ENCODE results near the gene SIRT4.
"Not testable (repeated sequence)": the region's sequence is repeated elsewhere in the genome, so short reads cannot be mapped to it uniquely, and the experiment has no call there.

SIRT4 gene, protein sequence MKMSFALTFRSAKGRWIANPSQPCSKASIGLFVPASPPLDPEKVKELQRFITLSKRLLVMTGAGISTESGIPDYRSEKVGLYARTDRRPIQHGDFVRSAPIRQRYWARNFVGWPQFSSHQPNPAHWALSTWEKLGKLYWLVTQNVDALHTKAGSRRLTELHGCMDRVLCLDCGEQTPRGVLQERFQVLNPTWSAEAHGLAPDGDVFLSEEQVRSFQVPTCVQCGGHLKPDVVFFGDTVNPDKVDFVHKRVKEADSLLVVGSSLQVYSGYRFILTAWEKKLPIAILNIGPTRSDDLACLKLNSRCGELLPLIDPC

DNA sequence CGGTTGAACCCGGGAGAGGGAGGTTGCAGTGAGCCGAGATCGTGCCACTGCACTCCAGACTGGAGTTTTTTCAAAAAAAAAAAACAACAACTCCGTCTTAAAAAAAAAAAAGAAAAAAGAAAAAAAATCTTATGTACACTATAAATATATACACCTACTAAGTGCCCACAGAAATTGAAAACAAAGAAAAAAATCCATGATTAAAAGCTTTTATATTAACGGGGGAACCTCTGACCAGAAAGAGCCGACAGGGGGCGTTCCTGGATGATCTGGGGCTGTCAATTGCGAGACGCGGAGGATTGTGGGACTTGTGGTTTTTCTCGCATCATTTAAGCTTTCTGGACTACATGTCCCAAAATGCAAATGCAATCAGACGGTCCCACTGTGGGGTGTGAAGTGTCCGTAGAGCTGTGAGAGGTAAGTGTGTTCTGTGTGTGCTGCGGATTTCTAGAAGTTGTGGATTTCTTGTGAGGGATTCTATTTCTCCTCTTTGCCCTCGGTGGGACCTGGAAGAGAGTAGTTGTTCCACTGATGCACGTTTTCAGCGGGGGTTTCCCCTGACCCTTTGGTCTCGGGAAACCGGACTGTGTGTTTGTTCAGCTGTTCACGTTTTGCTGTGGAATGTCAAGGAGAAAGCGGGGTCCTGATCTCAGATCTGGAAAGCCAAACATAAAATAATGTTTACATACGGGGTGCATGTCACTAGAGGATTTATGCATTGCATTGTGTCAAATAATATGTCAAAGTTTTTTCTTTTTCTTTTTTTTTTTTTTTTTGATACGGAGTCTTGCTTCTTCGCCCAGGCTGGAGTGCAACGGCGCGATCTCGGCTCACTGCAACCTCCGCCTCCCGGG, at the start of gene SIRT4:
SIRT4 (plus strand) TSS at position 360 of the 854 bp plus-strand sequence. CDS start 1,241 bp downstream, outside the sequence.
- DNase-seq (ENCODE audit: low read depth): peak; percentile 89

DNA sequence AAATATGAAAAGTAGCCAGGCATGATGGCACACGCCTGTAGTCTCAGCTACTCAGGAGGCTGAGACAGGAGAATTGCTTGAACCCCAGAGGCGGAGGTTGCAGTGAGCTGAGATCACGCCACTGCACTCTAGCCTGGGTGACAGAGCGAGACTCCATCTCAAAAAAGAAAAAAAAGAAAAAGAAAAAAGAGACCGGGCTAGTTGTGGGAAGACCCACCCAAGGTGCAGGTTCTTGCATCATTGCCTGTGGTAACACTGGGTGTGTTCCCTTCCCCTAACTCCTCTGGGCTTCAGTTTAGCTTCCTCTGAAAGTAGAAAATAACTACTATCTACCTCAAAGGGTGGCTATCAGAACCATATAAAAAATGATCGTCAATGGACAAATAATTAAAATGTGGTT, 48.8 kb upstream of the SIRT4 start:
- DNase-seq (ENCODE audit: low read depth): not testable (repeated sequence)

DNA sequence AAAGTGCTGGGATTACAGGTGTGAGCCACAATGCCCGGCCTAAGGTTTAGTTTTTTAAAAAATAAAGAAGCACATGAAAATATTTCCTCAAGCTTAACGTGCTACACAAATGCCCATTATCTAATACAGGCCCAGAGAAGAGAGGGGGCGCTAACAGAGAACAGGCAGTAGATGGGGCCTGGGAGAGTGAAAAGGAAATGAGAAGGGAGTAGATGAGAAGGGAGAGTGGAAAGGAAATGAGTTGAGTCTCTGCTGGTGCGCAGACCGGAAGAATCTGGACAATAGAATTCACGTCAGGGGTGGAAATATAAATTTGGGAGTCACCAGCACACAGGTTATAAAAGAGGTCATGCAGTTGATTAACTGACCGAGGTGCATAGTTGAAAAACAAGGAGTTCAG, 47.3 kb upstream of the SIRT4 start:
- no peak for DNase-seq (ENCODE audit: low read depth)

DNA sequence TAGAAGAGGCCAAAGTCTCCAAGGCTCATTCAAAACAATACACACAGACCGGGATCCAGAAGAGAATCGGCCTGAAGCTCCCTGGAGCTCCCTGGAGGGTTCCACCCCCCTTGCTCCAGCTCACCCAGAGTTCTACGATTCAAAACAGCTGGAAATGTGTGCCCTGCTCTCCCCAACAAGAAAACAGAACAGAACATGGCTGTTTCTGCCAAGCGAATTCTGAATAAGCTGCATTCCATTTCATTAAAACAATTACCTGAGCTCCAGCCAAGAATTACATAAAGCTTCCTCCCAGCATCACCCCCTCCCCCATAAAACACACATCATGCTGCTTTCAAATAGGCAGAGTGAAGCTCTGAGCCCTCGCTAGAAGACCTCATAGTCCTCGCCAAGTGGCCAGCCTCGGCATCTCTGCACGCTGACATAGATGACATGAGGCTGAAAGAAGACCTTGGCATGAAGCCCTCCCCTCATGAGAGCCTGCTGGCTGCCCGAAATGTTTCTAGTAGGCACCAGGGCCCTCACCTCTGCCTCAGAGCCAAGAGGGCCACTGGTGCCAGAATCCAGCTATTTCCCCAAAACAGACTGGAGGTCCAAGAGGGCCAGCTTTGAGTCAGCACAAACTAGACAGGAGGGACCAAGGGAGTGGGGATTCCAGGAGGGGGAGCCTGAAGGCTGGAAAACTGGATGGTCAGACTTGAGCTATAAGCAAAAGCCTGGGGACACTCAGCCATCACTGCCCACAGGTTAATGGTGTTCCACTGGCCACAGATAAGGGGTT, 44.9 kb upstream of the SIRT4 start:
- peak; percentile 97 for DNase-seq (ENCODE audit: low read depth)

DNA sequence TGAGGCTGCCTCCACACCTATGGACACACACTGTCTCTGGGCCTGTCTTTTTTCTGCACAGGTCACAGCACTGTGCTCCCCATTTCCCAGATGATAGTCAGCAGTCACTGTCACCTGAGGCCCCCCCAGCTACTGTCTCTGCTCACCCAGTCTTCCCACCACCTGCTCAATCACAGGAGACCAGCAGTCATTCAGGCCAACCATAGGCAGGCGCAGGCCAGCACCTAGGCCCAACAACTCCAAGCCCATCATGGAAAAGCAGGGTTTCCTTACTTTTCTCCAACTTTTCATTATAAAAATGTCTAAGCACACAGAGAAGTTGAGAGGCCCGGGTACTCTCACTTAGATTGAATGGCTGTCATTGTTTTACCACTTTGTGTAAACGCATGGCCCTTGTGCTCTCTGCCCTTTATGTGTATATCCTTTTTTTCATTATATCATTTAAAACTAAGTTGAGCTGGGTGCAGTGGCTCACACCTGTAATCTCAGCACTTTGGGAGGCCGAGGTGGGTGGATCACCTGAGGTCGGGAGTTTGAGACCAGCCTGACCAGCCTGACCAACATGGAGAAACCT, 43.7 kb upstream of the SIRT4 start:
- no peak for DNase-seq (ENCODE audit: low read depth)

DNA sequence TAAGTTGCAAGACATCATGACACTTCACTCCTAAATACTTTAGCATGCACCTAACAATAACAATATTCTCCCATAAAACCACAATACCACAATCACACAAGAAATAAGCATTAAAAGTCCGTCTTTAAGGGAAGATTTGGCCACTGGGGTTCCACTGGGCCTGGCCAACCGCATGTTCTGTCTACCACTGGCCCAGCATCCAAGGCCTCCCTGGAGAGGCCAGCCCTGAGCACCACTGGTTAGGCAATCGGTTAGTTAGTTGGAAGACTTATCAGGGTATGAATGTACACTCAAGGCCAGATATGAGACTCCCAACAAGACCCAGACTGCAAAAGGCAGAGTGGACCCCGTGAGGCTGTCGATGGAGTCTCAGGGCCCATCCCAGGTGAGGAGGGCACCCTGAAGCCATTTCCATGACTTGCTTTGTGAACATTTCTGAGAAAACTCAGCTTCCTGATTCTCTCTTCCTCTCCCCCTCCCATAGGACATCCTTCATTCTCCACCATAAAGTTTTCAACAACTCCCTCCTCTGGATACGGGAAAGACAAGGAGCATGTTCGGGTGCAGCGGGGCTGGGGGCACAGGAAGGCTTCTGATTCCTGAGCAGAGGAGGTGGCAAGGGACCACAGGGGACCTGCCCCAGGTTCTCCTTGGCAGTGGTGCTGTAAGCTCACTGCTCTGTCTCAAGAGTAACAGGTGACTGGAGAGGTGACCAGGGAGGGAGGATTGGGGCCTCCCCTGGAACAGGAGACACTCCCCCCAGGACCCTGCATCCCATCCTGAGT, 42.5 kb upstream of the SIRT4 start:
- no peak for DNase-seq (ENCODE audit: low read depth)

DNA sequence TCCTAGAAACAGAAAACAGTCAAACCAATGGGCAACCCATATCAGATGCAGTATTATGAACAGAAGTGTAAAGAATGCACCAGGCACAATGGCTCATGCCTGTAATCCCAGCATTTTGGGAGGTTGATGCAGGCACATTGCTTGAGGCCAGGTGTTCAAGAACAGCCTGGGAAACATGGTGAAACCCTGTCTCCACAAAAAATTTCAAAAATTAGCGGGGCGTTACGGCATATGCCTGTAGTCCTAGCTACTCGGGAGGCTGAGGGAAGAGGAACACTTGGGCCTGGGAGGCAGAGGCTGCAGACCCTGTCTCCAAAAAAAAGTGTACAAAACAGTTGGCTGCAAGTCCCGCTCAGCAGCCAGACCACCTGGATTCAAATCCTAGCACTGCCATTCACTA, 41.5 kb upstream of the SIRT4 start:
- DNase-seq (ENCODE audit: low read depth): no peak

DNA sequence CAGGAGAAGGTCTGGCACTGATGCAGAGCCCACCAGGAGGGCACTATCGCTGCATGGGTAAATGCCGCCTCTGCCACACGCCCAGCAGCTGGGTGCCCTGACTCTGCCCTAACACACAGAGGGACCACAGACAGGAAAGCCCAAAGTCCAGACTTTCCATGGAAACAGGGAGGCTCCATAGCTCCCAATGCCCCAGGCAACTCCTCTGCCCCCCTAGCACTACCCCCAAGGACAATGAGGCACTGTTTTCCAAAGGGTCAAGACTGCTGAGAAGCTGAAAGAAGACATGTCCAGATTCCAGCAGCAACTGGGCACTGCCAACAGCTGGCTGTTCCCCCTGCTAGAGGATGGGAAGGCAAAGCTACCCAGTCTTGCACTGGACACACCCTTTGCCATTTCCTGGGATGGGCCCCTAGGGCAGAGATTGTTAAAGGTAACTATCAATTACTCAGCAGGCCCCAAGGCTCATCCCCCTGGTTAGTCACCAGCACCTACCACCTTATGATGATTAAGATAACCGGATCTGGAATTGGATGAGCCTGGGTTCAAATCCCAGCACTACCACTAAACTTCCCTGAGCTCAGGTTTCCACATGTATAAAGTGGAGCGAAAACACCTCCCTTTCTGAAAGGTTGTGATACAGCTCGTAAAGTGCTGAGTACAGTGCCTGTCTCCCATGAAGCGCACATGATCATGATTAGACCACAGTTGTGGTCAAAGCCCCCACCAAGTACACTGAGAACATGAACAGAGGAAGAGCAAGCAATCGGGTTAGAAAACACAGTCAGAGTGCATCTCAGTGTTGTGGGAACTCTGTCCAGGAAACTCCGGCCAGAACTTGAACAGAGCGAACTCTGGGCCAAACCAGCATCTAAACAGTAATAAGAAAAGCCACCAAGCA, 39.9 kb upstream of the SIRT4 start:
- no peak for DNase-seq (ENCODE audit: low read depth)

DNA sequence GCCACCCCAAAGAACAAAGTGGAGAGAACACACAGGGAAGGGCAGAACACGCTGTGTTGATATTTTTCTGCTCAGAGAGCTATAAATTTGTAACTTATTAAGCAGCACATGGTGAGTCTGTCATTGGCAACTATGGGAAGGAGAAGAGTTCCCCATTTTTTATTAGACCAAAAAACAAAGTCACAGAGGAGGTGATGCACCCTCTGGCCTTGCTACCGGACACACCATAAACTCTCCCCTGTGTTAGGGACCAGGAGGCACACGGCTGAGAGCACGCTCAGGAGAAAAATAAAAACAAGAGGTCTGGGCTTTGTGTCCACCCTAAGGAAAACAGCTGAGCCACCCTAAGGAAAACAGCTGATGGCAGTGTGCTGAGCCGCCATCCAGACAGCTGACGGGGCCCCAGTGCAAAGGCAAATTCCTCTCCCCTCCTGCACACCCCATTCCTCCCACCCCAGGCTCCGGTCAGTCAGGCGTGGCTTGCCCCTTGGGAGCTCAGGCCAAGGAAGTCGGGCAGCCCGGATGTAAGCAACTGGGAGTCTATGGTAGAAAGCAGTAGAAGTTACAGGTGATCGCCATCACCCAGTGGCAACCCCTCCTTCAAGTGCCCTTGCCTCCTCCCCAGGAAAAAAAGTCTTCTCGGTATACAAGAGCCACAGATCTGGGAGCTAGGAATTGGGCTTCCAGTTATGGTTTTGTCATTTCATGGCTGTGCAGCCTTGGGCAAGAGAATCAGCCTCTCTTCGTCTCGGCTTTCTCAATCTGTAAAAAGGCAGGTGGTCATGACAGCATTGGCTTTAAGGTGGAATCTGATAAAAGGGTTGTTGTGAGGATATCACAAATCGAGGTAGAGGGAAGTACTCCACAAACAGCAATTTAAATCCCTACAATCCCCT, 39.0 kb upstream of the SIRT4 start:
- no peak for DNase-seq (ENCODE audit: low read depth)

DNA sequence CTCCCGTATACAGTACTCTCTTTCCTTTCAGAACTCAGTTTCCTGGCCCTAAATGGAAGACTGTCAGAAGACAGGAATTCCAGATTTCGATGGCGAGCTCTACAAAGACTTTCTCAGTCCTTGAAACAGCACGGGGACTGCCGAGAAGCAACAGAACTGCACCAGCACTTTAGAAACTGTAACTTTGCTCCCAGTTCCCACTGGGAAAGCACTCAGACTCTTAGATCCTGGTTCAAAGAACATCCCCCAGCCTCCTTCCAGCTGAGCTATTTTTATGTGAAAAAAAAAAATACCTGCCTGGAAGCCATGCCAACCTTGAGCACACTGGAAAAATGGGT, 38.4 kb upstream of the SIRT4 start:
- no peak for DNase-seq (ENCODE audit: low read depth)

DNA sequence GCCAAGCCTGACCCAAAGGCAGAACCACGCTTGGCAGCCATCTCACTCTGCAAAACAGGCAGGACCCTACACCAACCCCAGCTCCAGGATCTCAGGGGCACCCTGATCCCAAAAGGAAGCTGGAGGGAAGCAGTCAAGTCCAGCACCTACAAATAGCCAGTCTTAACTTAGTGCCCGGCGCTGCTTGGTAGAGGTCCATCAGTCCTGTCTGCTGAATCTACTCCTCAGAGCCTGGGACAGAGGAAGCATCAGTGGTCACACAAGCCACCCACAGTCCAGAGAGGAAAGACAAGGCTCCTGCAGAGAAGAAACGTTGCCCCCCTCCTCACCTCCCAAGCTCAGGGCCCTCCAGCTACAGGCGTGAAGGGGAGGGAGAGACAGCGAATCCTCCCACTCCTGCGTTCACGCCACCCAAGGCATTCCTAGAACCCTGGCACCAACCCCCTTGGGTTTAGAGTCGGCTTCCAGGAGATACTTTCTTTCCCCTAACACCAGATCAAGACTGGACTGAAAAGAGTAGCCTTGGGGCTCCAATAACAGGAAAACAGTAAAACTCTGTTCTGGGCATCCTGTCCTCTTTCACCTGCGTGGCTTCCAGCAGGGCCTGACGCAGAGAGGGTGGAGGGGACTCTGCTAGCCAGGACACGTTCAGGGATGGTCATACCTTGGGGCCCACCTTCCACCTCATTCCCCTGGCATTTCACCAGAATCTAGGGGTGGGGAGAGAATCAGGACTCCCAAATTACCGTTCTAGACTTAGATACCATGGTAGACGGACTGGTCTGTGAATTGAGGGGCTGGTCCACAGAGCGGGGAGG, 37.8 kb upstream of the SIRT4 start:
- DNase-seq (ENCODE audit: low read depth): no peak

DNA sequence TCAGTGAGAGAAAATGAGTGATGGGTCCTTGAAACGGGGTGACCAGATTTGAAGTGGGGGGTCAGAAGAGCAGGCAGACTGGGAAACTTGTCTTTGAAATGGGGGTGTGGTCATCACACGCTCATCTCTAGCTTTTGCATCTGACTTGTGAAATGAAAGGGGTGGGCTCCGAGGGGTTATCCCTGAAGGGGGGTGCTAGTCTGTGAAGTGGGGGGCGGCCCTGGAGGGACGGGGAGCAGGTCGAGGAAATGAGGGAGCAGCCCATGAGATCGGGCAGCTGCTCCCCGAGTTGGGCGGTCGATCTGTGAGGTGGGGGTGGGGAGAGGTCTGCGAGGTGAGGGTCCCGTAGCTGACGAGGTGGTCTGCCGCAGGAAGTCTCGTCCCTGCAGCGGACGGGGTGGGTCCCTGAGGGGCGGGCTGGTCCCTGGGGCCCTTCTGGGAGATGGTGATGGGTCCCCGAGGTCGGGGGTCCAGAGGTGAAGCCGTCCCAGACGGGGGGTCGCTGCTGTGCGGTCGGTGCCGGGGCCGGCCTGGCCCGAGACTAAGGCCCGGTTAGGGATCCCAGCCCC, 37.1 kb upstream of the SIRT4 start:
- DNase-seq (ENCODE audit: low read depth): no peak

DNA sequence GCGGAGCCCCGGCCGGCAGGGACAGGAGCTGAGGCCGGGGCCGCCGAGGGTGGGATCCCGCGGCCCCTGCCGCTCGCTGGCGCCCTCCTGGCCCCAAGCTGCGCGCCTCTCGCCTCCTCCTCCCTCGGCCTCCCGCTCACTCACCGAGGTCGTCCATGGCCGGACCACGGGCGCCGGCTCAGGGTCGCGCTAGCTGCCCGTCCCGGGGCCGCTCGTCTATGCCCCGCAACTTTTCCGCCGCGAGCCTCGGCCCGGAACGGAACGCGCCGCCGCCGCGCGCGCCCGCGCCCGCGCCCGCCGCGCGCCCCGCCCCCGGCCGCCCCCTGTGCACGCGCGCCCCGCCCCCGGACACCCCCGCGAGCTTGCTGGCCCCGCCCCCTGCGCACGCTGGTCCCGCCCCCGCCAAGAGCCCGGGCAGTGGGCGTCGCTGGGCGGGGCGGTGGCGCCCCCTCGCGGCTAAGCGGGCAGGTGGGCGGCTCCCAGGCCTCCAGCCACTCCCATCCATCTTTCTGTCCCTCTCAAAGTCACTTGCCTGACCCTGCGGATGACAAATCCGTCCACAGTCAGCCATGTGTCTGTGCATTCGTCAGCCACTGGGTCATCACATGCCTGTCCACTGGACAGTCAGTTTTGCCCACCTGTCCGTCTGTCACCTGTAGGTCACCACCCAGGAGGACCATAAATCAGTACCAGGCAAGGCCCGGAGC, 36.5 kb upstream of the SIRT4 start, which contains the start of gene PXN:
PXN (minus strand) TSS at position 258 of the 707 bp plus-strand sequence; CDS start at position 157, 101 bp downstream.
- DNase-seq (ENCODE audit: low read depth): peak; percentile 60

DNA sequence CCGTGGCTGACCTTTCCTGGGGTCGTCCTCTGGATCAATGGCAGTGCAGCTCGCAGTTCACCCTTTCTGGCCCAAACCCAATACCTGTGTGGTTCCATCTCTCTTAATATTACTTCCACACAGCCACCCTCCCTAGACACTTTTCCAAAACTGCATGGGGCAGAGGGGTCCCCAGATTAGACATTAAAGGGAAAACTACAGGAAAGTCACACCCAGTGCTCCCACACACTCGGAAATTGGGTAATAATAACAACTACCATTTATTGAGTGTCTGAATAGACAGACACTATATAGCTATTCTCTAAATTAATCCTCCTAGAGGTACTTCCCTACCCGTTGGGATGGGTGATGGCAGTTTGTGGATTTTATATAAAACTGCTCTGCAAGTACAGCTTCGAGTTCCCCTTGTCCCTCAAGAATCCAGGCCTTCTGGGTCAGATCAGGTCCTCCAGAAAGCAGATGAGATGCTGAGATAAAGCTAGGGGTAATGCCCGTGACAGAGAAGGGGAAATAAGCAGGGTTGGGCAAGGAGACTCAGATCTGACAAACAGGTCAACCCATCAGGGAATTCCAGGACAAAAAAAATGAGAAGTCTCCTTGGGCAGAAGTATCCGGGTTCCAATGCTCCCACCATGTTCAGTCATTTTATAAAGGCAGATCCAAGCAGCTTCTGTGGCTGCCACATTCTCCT, 35.8 kb upstream of the SIRT4 start:
- DNase-seq (ENCODE audit: low read depth): no peak

DNA sequence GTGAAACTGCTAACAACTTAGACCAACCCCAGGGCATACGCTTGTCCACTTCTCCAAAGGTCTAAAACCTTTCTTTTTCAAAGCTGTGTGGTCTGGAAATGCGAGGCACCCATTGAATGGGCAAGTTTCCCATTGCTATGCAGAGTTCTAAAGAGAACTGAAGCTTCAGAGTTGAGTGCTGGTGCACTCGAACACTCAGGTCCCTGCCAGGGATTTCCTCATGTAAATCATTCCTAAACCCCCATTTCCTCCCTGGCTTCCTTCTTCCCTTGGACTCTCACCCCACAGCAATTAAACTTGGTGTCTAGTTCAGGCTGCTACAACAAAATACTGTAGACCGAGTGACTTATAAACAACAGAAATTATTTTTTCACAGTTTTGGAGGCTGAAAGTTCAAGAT, 34.4 kb upstream of the SIRT4 start:
- no peak for DNase-seq (ENCODE audit: low read depth)

DNA sequence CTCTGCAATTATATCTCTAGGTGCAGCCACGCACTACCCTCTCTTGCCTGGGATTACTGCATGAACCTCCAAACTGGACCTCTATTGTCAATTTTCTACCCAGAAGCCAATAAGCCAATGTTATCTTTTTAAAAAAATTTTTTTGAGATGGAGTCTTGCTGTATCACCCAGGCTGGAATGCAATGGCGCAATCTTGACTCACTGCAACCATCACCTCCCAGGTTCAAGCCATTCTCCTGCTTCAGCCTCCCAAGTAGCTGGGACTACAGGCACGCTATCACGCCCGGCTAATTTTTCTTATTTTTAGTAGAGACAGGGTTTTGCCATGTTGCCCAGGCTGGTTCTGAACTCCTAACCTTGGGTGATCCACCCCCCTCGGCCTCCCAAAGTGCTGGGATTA, 25.4 kb upstream of the SIRT4 start:
- DNase-seq (ENCODE audit: low read depth): no peak
